Central memory CD8-positive, alpha-beta T cell (primary cell): ENCODE results near the gene TMTC2.

Source experiments
- ATAC-seq: fragments of 150-1000 bp; cut with Tn5 transposase; replicated peaks from 2 replicates; pipeline ENCODE4 v1.10.0; 2022; ENCODE audit warnings: mild to moderate bottlenecking, moderate FRiP score, moderate number of reproducible peaks; ENCODE audit not compliant: poor library complexity, severe bottlenecking; ENCODE audit errors: extremely low read depth
- DNase-seq, 2 donors: peaks; one replicate each; pipeline ENCODE4 v3.0.0; 2021; ENCODE audit warnings: low spot score in 2 of 2
- H3K27ac Mint-ChIP-seq: one replicate; pipeline ENCODE4 v1.8.0; 2022; ENCODE audit warnings: low read depth, mild to moderate bottlenecking, moderate library complexity, mixed read lengths
- H3K27me3 Mint-ChIP-seq: one replicate; pipeline ENCODE4 v1.8.0; 2022; ENCODE audit warnings: mixed read lengths
- H3K36me3 Mint-ChIP-seq: one replicate; pipeline ENCODE4 v1.8.0; 2022; ENCODE audit warnings: mild to moderate bottlenecking, moderate library complexity, mixed read lengths; ENCODE audit not compliant: insufficient read depth
- H3K4me1 Mint-ChIP-seq: one replicate; pipeline ENCODE4 v1.8.0; 2022; ENCODE audit warnings: mixed read lengths
- H3K4me3 Mint-ChIP-seq: one replicate; pipeline ENCODE4 v1.8.0; 2022; ENCODE audit warnings: mild to moderate bottlenecking, moderate library complexity, mixed read lengths
- H3K9me3 Mint-ChIP-seq: one replicate; pipeline ENCODE4 v1.8.0; 2022; ENCODE audit warnings: mixed read lengths

The TMTC2 gene

GRCh38 chr12:82970614-82971013 is 283.9 kb downstream of the TMTC2 start:
- H3K4me1 Mint-ChIP-seq = no peaks in the 10 kb centered on the region
- no peaks in the 10 kb centered on the region for H3K36me3 Mint-ChIP-seq
- no peak overlapping the region for H3K27ac Mint-ChIP-seq
- DNase-seq (no peak), ATAC-seq (no peak)
- no peaks in the 10 kb centered on the region for H3K27me3 Mint-ChIP-seq
- H3K4me3 Mint-ChIP-seq = no peak overlapping the region
- H3K9me3 Mint-ChIP-seq = no peaks in the 10 kb centered on the region

DNA sequence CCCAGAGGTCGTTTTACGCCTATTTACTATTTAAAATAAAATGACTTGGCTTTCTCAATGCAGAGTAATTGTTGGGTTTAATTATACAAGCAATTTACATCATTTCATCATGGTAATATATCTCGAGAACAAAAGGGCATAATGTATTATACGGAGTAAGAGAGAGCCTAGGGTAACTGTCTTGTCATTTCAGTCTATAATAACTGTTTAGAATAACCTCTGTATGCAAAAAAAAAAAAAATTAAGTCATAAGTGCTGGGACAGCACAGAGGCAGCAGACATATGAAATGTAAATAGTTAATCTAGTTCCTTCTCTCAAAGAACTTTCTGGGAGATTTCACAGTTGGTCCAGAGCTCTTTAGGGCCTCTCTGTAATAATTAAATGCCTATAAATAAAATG is 284.9 kb downstream of the TMTC2 start:
- Mint-ChIP-seq H3K27ac (no peak overlapping the region), H3K9me3 (no peaks in the 10 kb centered on the region), H3K4me1 (no peaks in the 10 kb centered on the region), H3K4me3 (no peak overlapping the region), H3K36me3 (no peaks in the 10 kb centered on the region), H3K27me3 (no peaks in the 10 kb centered on the region)
- ATAC-seq = no peak
- no peak for DNase-seq

DNA sequence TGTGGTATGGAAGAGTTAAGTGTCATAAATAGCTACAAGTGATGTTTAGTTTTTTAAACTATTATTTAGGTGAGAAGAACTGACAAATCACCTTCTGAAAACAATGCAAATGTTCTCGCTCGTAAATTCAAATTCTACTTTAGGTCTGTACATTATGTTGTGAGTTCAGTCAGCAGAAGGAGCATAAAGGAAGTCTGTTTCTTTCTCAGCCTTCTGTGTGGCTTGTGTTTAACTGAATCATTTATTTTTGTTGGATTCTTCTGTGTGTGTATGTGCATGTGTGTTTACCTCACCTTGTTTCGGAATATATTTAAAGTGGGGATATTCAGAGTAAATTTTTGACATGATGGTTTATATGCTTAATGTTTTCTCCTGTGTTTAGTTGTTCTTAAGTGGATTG is 285.9 kb downstream of the TMTC2 start:
- DNase-seq (no peak), ATAC-seq (no peak)
- Mint-ChIP-seq H3K27ac (no peak overlapping the region), H3K4me1 (no peaks in the 10 kb centered on the region), H3K9me3 (no peaks in the 10 kb centered on the region), H3K27me3 (no peaks in the 10 kb centered on the region), H3K36me3 (no peaks in the 10 kb centered on the region), H3K4me3 (no peak overlapping the region)

DNA sequence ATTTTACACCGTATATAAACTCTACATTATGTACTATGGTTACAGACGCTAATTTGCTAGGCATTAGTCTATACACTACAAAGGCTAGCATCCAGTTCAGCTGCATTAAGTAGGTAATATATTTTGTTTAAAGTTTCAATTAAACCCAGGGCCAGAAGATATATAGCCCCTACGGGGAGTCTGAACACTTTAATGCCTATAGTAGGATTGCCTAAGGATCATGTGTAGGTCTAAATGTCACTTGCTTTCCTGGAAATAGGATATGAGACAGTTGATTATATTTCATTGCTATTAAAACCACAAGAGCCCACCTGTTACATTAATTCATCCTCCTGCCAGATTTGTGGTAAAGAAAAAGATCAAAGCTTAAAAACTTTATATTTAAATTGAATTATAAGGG is 286.9 kb downstream of the TMTC2 start:
- no peaks in the 10 kb centered on the region for H3K36me3 Mint-ChIP-seq
- no peak overlapping the region for H3K4me3 Mint-ChIP-seq
- H3K4me1 Mint-ChIP-seq = no peaks in the 10 kb centered on the region
- H3K27ac Mint-ChIP-seq = no peak overlapping the region
- H3K9me3 Mint-ChIP-seq = no peaks in the 10 kb centered on the region
- ATAC-seq (no peak), DNase-seq (no peak)
- no peaks in the 10 kb centered on the region for H3K27me3 Mint-ChIP-seq

- Mint-ChIP-seq H3K4me1 (no peaks in the 10 kb centered on the region), H3K36me3 (no peaks in the 10 kb centered on the region), H3K4me3 (no peak overlapping the region), H3K27ac (no peak overlapping the region), H3K27me3 (no peaks in the 10 kb centered on the region), H3K9me3 (no peaks in the 10 kb centered on the region)
- DNase-seq (no peak), ATAC-seq (no peak)
These were observed 294.4 kb downstream of the TMTC2 start for GRCh38 chr12:82981150-82981549.

- Mint-ChIP-seq H3K9me3 (no peaks in the 10 kb centered on the region), H3K27ac (no peak overlapping the region), H3K27me3 (no peaks in the 10 kb centered on the region), H3K36me3 (no peaks in the 10 kb centered on the region), H3K4me1 (no peaks in the 10 kb centered on the region), H3K4me3 (no peak overlapping the region)
- ATAC-seq (no peak), DNase-seq (no peak)
These were observed 307.4 kb downstream of the TMTC2 start for GRCh38 chr12:82994117-82994516.

DNA sequence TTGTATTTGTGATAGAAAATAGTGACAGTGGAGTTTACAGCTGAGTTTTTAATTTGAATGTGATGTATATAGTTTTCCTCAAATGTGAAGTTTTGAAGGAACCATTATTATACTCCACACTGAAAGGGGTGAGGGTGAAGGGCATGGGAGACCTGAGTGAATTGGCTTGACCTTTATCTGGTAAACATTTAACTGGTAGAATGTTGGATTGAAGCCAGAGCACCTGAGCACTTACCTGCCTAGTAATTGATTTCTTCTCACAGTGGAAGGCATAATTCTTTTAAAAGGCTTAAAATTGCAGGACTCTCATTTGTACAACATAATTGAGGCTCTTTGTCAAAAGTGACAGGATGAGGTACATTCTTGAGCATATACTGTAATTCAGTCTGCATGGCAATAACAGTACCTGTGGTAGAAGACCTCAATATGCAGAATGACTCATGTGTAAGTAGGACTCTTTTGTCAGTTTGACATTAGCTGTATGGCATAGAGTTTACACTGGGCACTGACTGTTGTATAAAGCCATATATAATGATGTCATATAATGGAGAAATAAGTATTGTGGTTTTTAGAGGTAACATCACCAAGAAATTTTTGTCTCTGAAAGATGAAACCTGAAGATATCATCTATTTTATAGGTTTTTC is 309.6 kb downstream of the TMTC2 start:
- Mint-ChIP-seq H3K9me3 (no peaks in the 10 kb centered on the region), H3K4me3 (no peak overlapping the region), H3K27ac (no peak overlapping the region), H3K36me3 (no peaks in the 10 kb centered on the region), H3K4me1 (no peaks in the 10 kb centered on the region), H3K27me3 (no peaks in the 10 kb centered on the region)
- DNase-seq = no peak
- no peak for ATAC-seq

GRCh38 chr12:82998509-82998908 is 311.8 kb downstream of the TMTC2 start:
- Mint-ChIP-seq H3K27me3 (no peaks in the 10 kb centered on the region), H3K4me3 (no peak overlapping the region), H3K36me3 (no peaks in the 10 kb centered on the region), H3K4me1 (no peaks in the 10 kb centered on the region), H3K9me3 (no peaks in the 10 kb centered on the region), H3K27ac (no peak overlapping the region)
- DNase-seq (no peak), ATAC-seq (no peak)

GRCh38 chr12:83003026-83003425 is 316.3 kb downstream of the TMTC2 start:
- H3K4me1 Mint-ChIP-seq = no peaks in the 10 kb centered on the region

GRCh38 chr12:83005534-83006197 is 319.0 kb downstream of the TMTC2 start:
- Mint-ChIP-seq H3K27me3 (no peaks in the 10 kb centered on the region), H3K27ac (no peak overlapping the region), H3K36me3 (peaks cover 2% of the 10 kb centered on the region), H3K9me3 (peaks cover 19% of the 10 kb centered on the region), H3K4me1 (no peaks in the 10 kb centered on the region), H3K4me3 (no peak overlapping the region)
- no peak for DNase-seq
- ATAC-seq = no peak

More at GRCh38 chr12:83003026-83003425, 316.3 kb downstream of the TMTC2 start:
- H3K27me3 Mint-ChIP-seq = no peaks in the 10 kb centered on the region
- ATAC-seq (no peak), DNase-seq (no peak)
- no peak overlapping the region for H3K27ac Mint-ChIP-seq
- no peak overlapping the region for H3K4me3 Mint-ChIP-seq
- H3K36me3 Mint-ChIP-seq = peaks cover 2% of the 10 kb centered on the region
- H3K9me3 Mint-ChIP-seq = peaks cover 2% of the 10 kb centered on the region

DNA sequence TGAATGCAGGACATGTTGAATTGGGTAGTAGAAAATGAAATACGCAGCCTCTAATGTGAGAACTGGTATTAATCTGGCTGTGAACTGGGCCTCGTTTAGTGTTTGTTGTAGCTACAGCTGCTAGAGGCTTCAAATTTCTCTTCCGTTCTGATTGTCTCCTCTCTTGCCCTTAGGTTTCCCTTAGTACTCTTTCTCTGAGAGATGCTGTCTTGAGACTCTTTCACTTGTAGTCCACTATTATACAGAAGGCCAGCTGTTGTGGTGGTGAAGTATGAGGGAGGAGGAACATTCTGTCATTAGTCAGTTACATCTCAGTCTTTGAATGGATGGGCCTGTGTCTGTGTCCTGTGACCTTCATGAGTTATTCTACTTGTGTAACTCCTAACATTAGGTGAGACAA is 322.0 kb downstream of the TMTC2 start:
- no peaks in the 10 kb centered on the region for H3K27me3 Mint-ChIP-seq
- H3K9me3 Mint-ChIP-seq = peaks cover 19% of the 10 kb centered on the region
- H3K4me3 Mint-ChIP-seq = no peak overlapping the region
- ATAC-seq (no peak), DNase-seq (no peak)
- no peak overlapping the region for H3K27ac Mint-ChIP-seq
- H3K36me3 Mint-ChIP-seq = peaks cover 2% of the 10 kb centered on the region
- H3K4me1 Mint-ChIP-seq = no peaks in the 10 kb centered on the region

DNA sequence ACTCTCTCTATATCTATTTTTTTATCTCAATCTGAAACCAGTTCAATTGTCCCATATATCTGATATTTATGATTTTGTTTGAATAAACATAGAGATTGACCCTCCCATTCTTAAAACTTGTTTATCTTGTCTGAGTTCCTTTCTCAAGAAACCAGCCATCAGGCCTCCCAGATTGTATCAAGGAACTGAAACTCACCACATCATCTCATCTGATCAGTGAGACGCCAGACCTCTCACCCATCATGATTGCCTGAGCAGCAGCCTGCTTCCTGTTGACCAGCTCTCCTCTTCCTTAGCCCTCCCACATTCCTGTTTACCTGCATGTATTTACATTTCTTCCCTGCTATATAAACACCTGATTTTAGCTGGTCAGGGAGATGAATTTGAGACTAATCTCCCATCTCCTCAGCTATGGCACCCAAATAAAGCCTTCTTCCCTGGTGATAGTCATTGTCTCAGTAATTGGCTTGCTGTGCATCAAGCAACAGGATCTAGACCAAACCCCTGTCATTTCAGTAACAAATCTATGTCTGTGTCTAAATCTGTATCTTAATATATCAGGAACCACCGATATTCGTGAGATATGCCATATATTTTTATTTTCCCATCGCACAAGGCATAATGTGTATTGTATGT is 323.6 kb downstream of the TMTC2 start:
- Mint-ChIP-seq H3K27me3 (no peaks in the 10 kb centered on the region), H3K4me1 (no peaks in the 10 kb centered on the region), H3K9me3 (peaks cover 19% of the 10 kb centered on the region), H3K27ac (no peak overlapping the region), H3K36me3 (peaks cover 2% of the 10 kb centered on the region), H3K4me3 (no peak overlapping the region)
- DNase-seq (no peak), ATAC-seq (no peak)
